GM21390 (cell line): ENCODE measurements around the gene FAM98B.
"Not testable (repeated sequence)": the region's sequence is repeated elsewhere in the genome, so short reads cannot be mapped to it uniquely, and the experiment has no call there.

ENCODE experiments used
- ATAC-seq: cut with Tn5 transposase; IDR thresholded peaks from one replicate; pipeline ENCODE4 v1.9.1; 2021; ENCODE audit not compliant: unreplicated experiment

FAM98B gene

DNA sequence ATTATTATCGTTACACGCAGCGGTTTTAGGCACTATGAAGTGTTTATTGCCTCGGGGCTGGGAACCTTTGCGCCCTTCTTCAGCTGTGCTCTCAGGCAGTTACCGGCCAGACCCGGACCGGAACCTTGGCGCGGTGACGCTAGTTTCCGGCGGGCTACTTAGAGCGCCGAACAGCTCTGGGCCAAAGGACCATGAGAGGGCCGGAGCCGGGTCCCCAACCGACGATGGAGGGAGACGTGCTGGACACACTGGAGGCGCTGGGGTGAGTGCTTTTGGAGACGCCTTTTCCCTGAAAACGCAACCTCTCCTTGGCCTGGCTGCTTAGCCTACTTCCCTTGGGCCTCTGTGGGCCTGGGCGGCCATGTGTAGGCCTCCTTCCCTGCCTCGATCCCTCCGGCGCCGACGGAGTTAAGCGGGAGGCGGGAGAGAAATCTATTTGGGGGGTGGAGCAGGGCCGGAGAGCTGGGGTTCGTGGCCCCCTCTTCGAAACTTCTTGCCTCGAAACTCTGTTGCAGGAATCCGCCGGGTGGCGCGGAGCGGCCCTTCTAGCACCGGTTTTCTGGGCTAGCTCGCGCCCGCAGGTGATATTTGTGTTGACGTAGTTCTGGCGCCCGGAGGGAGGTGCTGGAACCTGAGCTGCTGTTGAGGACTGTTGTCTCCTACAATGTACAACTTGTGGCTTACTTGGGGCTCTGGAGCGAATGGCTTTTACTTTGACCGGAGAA, at the start of gene FAM98B:
TSS of gene FAM98B (plus strand) at position 157 of the 725 bp plus-strand sequence. CDS start at position 192, 35 bp downstream.
- peak; percentile 89 for ATAC-seq

DNA sequence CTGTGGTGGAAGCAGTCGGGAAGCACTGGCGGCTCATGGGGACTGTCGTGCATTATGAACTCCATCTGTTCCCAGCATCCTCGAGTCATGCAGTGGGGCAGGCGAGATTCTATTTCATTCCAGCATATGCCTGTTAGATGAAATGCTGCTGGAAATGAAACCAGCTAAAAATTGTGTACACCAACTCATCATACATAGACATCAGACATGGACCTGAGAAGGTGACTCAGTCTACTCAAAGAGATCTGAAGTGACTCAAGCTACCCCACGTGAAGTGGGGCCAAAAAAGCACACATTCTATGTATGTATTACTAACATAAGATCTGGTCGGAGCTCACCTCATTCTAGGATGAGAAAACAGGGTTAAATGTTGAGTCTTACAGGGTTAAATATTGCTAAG, 47.5 kb upstream of the FAM98B start:
- no peak for ATAC-seq

GRCh38 chr15:38408576-38408975, 45.4 kb upstream of the FAM98B start:
- ATAC-seq = no peak

- no peak for ATAC-seq
Observed at GRCh38 chr15:38411902-38412301, 42.0 kb upstream of the FAM98B start.

- no peak for ATAC-seq
Observed at GRCh38 chr15:38412466-38412865, 41.5 kb upstream of the FAM98B start.

GRCh38 chr15:38414357-38414756, 39.6 kb upstream of the FAM98B start:
- no peak for ATAC-seq

GRCh38 chr15:38421069-38421690, 32.7 kb upstream of the FAM98B start:
- no peak for ATAC-seq

- peak; percentile 74 for ATAC-seq
Observed at GRCh38 chr15:38424101-38424552, 29.8 kb upstream of the FAM98B start.

DNA sequence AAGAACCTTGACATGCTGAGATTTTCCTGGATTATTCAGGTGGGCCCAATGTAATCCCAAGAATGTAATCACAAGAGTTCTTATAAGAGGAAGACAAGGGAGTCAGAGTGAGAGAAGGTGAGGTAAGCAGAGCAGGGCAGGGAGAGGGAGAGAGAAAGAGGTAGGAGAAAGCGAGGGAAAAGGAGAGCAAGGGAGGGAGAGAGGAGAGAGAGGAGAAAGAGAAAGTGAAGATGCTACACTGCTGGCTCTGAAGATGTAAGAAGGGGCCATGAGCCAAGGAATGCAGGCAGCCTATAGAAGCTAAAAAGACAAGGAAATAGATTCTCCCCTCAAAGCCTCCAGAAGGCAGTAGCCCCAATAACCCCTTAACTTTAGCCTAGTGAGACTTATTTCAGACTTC, 28.7 kb upstream of the FAM98B start:
- ATAC-seq = no peak

- no peak for ATAC-seq
Observed at GRCh38 chr15:38427380-38427779, 26.5 kb upstream of the FAM98B start.

GRCh38 chr15:38430106-38430760, 23.7 kb upstream of the FAM98B start:
- no peak for ATAC-seq

DNA sequence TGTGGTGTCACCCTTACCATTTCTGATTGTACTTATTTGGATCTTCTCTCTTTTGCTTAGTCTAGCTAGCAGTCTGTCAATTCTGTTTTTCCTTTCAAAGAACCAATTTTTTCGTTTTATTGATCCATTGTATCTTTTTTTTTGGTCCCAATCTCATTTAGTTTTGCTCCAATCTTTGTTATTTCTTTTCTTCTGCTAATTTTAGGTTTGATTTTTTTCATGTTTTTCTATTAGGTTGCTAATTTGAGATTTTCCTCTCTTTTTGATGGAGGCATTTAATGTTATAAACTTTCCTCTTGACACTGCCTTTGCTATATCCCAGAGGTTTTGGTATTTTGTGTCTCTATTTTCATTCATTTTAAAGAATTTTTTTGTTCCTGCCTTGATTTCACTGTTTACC, 16.9 kb upstream of the FAM98B start:
- no peak for ATAC-seq

DNA sequence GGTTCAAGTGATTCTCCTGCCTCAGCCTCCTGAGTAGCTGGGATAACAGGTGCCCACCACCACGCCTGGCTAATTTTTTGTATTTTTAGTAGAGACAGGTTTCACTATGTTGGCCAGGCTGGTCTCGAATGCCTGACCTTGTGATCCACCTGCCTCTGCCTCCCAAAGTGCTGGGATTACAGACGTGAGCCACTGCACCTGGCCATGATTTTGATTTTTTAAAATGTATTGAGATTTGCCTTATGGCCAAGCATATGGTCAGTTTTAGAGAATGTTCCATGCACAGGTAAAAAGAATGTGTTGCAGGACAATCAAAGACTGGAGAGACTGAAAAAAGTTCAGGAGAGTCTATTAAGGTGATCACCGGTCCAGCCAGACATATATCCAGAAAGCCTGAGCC, 16.3 kb upstream of the FAM98B start:
- ATAC-seq = not testable (repeated sequence)

GRCh38 chr15:38438031-38438986, 15.6 kb upstream of the FAM98B start:
- no peak for ATAC-seq

GRCh38 chr15:38440353-38441129, 13.4 kb upstream of the FAM98B start:
- peak; percentile 79 for ATAC-seq

DNA sequence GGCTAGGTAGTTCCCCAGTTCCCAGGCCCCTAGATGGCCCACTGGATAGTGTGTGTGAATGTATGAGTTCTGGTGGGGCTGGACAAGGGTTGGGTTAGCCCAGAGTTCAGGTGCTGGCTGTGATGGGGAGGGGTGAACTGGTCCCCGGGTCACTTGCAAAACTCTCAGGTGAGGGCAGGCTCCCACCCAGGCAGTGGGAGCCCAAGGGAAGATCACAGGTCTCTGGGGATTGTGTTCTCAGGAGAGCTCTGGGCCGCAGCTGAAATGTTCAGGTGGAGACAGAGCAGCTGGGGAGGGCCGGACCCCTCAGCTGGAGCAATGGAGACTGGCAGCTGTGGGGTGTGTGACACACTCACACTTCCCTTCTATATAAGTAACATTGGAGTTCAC, 12.8 kb upstream of the FAM98B start:
- peak; percentile 10 for ATAC-seq

DNA sequence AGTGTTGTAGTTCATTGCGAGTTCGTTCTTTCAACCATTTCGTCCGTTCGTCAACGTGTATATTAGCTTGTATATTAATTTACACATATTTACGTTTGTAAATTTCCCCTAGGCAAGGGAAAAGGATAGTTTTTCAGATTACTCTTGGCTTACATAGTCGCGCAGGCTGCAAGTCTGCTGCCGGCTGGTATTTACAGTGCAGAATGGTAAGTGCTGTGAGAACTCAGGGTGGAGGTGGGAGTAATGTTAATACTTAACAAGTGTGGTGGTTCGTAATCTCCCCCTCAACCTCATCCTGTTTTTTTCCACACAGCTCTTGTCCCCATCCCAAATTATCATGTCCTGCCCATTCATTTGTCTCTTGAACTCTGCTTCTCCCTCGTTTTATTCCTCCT, 766 bp downstream of the FAM98B start:
- ATAC-seq = no peak

DNA sequence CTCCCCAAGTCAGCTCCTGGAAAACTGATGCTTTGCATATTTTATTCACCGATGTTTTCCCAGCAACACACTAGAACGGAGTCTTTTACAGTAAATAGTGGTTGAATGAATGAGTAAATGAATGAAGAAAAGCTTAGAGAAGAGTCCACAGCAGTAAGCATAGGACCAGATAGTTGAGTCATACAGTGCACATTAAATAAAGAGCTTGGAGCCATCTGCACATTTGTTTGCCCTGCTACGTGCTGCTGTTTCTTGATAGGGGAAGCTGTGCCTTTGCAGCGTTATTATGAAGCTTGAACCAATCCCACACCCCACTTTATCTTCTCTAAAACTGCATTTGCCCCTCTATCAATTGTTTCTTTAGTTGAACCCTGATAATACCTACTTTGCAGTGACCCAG, 1.2 kb downstream of the FAM98B start:
- ATAC-seq = no peak

DNA sequence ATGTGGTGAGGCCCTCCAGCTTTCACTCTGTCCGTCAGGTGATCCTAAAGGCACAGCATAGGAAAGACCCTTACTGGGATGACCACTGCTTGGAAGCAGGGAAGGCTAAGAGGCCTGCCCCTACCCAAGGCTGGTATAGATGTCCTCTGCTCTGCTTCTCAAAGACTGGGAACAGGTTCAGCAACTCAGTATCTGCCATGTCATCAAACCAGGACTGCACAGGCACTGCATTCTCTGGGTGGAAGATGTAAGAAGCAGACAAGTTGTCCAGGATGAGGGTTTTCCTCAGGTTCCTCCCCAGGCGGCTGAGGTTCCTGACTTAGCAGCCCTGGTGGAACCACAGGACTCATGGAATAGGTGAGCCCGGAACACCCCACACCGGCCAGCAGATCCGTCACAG, 4.7 kb downstream of the FAM98B start:
- ATAC-seq = no peak

DNA sequence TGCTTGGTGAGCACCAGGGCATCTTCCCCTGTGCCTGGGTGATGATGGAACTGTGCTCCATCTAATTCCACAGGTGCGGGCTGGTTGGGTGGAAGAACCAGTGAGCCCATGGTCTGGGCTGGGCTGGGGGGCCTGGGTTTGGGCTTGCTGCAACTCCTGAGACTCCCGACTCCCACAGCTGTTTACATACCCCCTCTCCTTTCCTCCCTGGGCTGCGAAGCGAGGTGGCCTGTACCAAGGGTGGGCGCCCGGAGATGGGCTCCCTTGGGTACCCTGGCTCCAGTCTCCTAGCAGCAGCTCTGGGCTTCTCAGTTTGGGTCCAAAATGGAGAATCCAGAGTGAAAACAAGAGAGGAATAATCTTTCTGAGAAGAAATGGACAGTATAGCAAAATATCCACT, 5.6 kb downstream of the FAM98B start:
- ATAC-seq = no peak
